Measurements from ENCODE around the gene WDR54.
"Not testable (repeated sequence)": the region's sequence is repeated elsewhere in the genome, so short reads cannot be mapped to it uniquely, and the experiment has no call there.

Gene WDR54

GRCh38 chr2:74420443-74421103 lies 957 bp upstream of the WDR54 start:
- Histone ChIP-seq H3K36me3 (ENCODE audit: insufficient read depth, low read length) (peaks cover 12% of the 10 kb centered on the region), H3K4me3 (ENCODE audit: low read length) (peak overlapping the region; percentile 86), H3K9ac (ENCODE audit: low read depth, low read length) (0 out of 2 replicates have a peak overlapping the region, but pooled peaks have one; percentile 63)
- H3K27ac ChIP-seq (ENCODE audit: low read depth, low read length); H3K27me3 ChIP-seq (ENCODE audit: insufficient read depth, low read length); H3K4me1 ChIP-seq (ENCODE audit: insufficient read depth, low read length); H3K9me3 ChIP-seq (ENCODE audit: insufficient read depth, low read depth, low read length): not testable (repeated sequence)
- WGBS: 86% methylated on average over 19 of the region's 19 CpGs

GRCh38 chr2:74423231-74424095 lies 1.9 kb downstream of the WDR54 start:
- Histone ChIP-seq H3K9ac (ENCODE audit: low read depth, low read length) (no peak overlapping the region), H3K4me3 (ENCODE audit: low read length) (no peak overlapping the region), H3K27me3 (ENCODE audit: insufficient read depth, low read length) (peaks cover 5% of the 10 kb centered on the region; the same call in 1 of the 2 replicates), H3K4me1 (ENCODE audit: insufficient read depth, low read length) (no peaks in the 10 kb centered on the region), H3K36me3 (ENCODE audit: insufficient read depth, low read length) (peaks cover 40% of the 10 kb centered on the region), H3K27ac (ENCODE audit: low read depth, low read length) (no peak overlapping the region), H3K9me3 (ENCODE audit: insufficient read depth, low read depth, low read length) (no peaks in the 10 kb centered on the region)
- 83% methylated on average over 9 of the region's 9 CpGs for WGBS

- H3K9me3 ChIP-seq (ENCODE audit: insufficient read depth, low read depth, low read length): no peaks in the 10 kb centered on the region
- 88% methylated on average over 5 of the region's 5 CpGs for WGBS
- peaks cover 49% of the 10 kb centered on the region for H3K36me3 ChIP-seq (ENCODE audit: insufficient read depth, low read length)
- no peak overlapping the region for H3K9ac ChIP-seq (ENCODE audit: low read depth, low read length)
- no peak overlapping the region for H3K4me3 ChIP-seq (ENCODE audit: low read length)
- no peak overlapping the region for H3K27ac ChIP-seq (ENCODE audit: low read depth, low read length)
- H3K4me1 ChIP-seq (ENCODE audit: insufficient read depth, low read length): no peaks in the 10 kb centered on the region
- peaks cover 5% of the 10 kb centered on the region; the same call in 1 of the 2 replicates for H3K27me3 ChIP-seq (ENCODE audit: insufficient read depth, low read length)
Observed at GRCh38 chr2:74424139-74424992, 2.8 kb downstream of the WDR54 start.

GRCh38 chr2:74424995-74425406 lies 3.5 kb downstream of the WDR54 start:
- no peaks in the 10 kb centered on the region for H3K4me1 ChIP-seq (ENCODE audit: insufficient read depth, low read length)
- H3K27me3 ChIP-seq (ENCODE audit: insufficient read depth, low read length): peaks cover 5% of the 10 kb centered on the region; the same call in 1 of the 2 replicates
- peaks cover 56% of the 10 kb centered on the region for H3K36me3 ChIP-seq (ENCODE audit: insufficient read depth, low read length)
- H3K9ac ChIP-seq (ENCODE audit: low read depth, low read length): no peak overlapping the region
- 90% methylated on average over 5 of the region's 5 CpGs for WGBS
- no peak overlapping the region for H3K4me3 ChIP-seq (ENCODE audit: low read length)
- no peaks in the 10 kb centered on the region for H3K9me3 ChIP-seq (ENCODE audit: insufficient read depth, low read depth, low read length)
- H3K27ac ChIP-seq (ENCODE audit: low read depth, low read length): no peak overlapping the region

GRCh38 chr2:74425523-74425922 lies 4.0 kb downstream of the WDR54 start:
- WGBS: 89% methylated on average over 7 of the region's 7 CpGs
- H3K4me1 ChIP-seq (ENCODE audit: insufficient read depth, low read length): no peaks in the 10 kb centered on the region
- no peaks in the 10 kb centered on the region for H3K9me3 ChIP-seq (ENCODE audit: insufficient read depth, low read depth, low read length)
- H3K36me3 ChIP-seq (ENCODE audit: insufficient read depth, low read length): peaks cover 61% of the 10 kb centered on the region
- H3K27me3 ChIP-seq (ENCODE audit: insufficient read depth, low read length): peaks cover 1% of the 10 kb centered on the region; the same call in 1 of the 2 replicates
- no peak overlapping the region for H3K27ac ChIP-seq (ENCODE audit: low read depth, low read length)
- H3K9ac ChIP-seq (ENCODE audit: low read depth, low read length): no peak overlapping the region
- no peak overlapping the region for H3K4me3 ChIP-seq (ENCODE audit: low read length)

- Histone ChIP-seq H3K4me3 (ENCODE audit: low read length) (no peak overlapping the region), H3K27me3 (ENCODE audit: insufficient read depth, low read length) (no peaks in the 10 kb centered on the region), H3K9ac (ENCODE audit: low read depth, low read length) (no peak overlapping the region), H3K9me3 (ENCODE audit: insufficient read depth, low read depth, low read length) (no peaks in the 10 kb centered on the region), H3K36me3 (ENCODE audit: insufficient read depth, low read length) (peaks cover 69% of the 10 kb centered on the region), H3K27ac (ENCODE audit: low read depth, low read length) (no peak overlapping the region), H3K4me1 (ENCODE audit: insufficient read depth, low read length) (no peaks in the 10 kb centered on the region)
- 84% methylated on average over 14 of the region's 14 CpGs for whole genome bisulfite sequencing
Observed at GRCh38 chr2:74426181-74426758, 4.7 kb downstream of the WDR54 start.

GRCh38 chr2:74427551-74427950 lies 6.0 kb downstream of the WDR54 start:
- Histone ChIP-seq H3K27me3 (ENCODE audit: insufficient read depth, low read length) (no peaks in the 10 kb centered on the region), H3K27ac (ENCODE audit: low read depth, low read length) (no peak overlapping the region), H3K4me3 (ENCODE audit: low read length) (no peak overlapping the region), H3K9ac (ENCODE audit: low read depth, low read length) (no peak overlapping the region), H3K4me1 (ENCODE audit: insufficient read depth, low read length) (no peaks in the 10 kb centered on the region), H3K36me3 (ENCODE audit: insufficient read depth, low read length) (peaks cover 81% of the 10 kb centered on the region), H3K9me3 (ENCODE audit: insufficient read depth, low read depth, low read length) (no peaks in the 10 kb centered on the region)
- 86% methylated on average over 3 of the region's 3 CpGs for WGBS

- Histone ChIP-seq H3K9ac (ENCODE audit: low read depth, low read length) (no peak overlapping the region), H3K27ac (ENCODE audit: low read depth, low read length) (no peak overlapping the region), H3K27me3 (ENCODE audit: insufficient read depth, low read length) (no peaks in the 10 kb centered on the region), H3K4me1 (ENCODE audit: insufficient read depth, low read length) (no peaks in the 10 kb centered on the region), H3K4me3 (ENCODE audit: low read length) (no peak overlapping the region), H3K9me3 (ENCODE audit: insufficient read depth, low read depth, low read length) (no peaks in the 10 kb centered on the region), H3K36me3 (ENCODE audit: insufficient read depth, low read length) (peaks cover 84% of the 10 kb centered on the region)
- WGBS: 96% methylated on average over 5 of the region's 5 CpGs
Observed at GRCh38 chr2:74428675-74429074, 7.1 kb downstream of the WDR54 start.

- Histone ChIP-seq H3K9ac (ENCODE audit: low read depth, low read length) (no peak overlapping the region), H3K27me3 (ENCODE audit: insufficient read depth, low read length) (no peaks in the 10 kb centered on the region), H3K4me3 (ENCODE audit: low read length) (no peak overlapping the region), H3K36me3 (ENCODE audit: insufficient read depth, low read length) (peaks cover 83% of the 10 kb centered on the region), H3K9me3 (ENCODE audit: insufficient read depth, low read depth, low read length) (no peaks in the 10 kb centered on the region), H3K4me1 (ENCODE audit: insufficient read depth, low read length) (no peaks in the 10 kb centered on the region), H3K27ac (ENCODE audit: low read depth, low read length) (no peak overlapping the region)
- WGBS: 93% methylated on average over 17 of the region's 18 CpGs
Observed at GRCh38 chr2:74429487-74430451, 8.2 kb downstream of the WDR54 start.

- 93% methylated on average over 11 of the region's 11 CpGs for WGBS
- no peak overlapping the region for H3K4me3 ChIP-seq (ENCODE audit: low read length)
- no peaks in the 10 kb centered on the region for H3K9me3 ChIP-seq (ENCODE audit: insufficient read depth, low read depth, low read length)
- no peaks in the 10 kb centered on the region for H3K27me3 ChIP-seq (ENCODE audit: insufficient read depth, low read length)
- no peak overlapping the region for H3K9ac ChIP-seq (ENCODE audit: low read depth, low read length)
- H3K27ac ChIP-seq (ENCODE audit: low read depth, low read length): no peak overlapping the region
- H3K36me3 ChIP-seq (ENCODE audit: insufficient read depth, low read length): peaks cover 83% of the 10 kb centered on the region
- no peaks in the 10 kb centered on the region for H3K4me1 ChIP-seq (ENCODE audit: insufficient read depth, low read length)
Observed at GRCh38 chr2:74430502-74430901, 9.0 kb downstream of the WDR54 start.
